GM12878 (cell line): Measurements from ENCODE around the gene CCL4. TPM values are rescaled to one million over a fixed set of nuclear protein-coding genes. Genes with fewer than 3 reads are reported as not detected.

Experiments used
- BCL11A ChIP-seq: IDR thresholded peaks from 2 replicates; pipeline ENCODE4 v1.6.1; 2011; ENCODE audit warnings: low read depth, low read length
- BHLHE40 ChIP-seq, 2 experiments: fragments of 450-650 bp in 1 of 2; IDR thresholded peaks; 2 replicates each; pipeline ENCODE4 v1.6.1; 2011 to 2017; ENCODE audit warnings: low read depth in 2 of 2, borderline replicate concordance in 1 of 2, improper control_type of control experiment in 1 of 2, low read length in 1 of 2, mild to moderate bottlenecking in 1 of 2
- CHD1 ChIP-seq: IDR thresholded peaks from 2 replicates; pipeline ENCODE4 v1.6.1; 2012; ENCODE audit warnings: low read depth, low read length, improper control_type of control experiment
- GABPA ChIP-seq: IDR thresholded peaks from 2 replicates; pipeline ENCODE4 v1.6.1; 2014; ENCODE audit warnings: antibody characterized with exemption, low read depth, mild to moderate bottlenecking, inconsistent platforms
- HCFC1 ChIP-seq: fragments of 150-350 bp; IDR thresholded peaks from 2 replicates; pipeline ENCODE4 v1.6.1; 2014; ENCODE audit warnings: low read length
- IKZF2 ChIP-seq, 2 experiments: fragments of 450-650 bp; IDR thresholded peaks; 2 replicates each; pipeline ENCODE4 v1.6.1; 2017; ENCODE audit warnings: mild to moderate bottlenecking in 2 of 2, moderate library complexity in 2 of 2
- MTA2 ChIP-seq: fragments of 450-650 bp; IDR thresholded peaks from 2 replicates; pipeline ENCODE4 v1.6.1; 2016; ENCODE audit warnings: low read depth, mild to moderate bottlenecking, moderate library complexity
- STAT3 ChIP-seq: IDR thresholded peaks from 2 replicates; pipeline ENCODE4 v1.6.1; 2011; ENCODE audit warnings: low read depth, low read length, improper control_type of control experiment
- SUPT20H ChIP-seq: IDR thresholded peaks from 2 replicates; pipeline ENCODE4 v1.6.1; 2011; ENCODE audit warnings: low read depth, mild to moderate bottlenecking, low read length, moderate library complexity, borderline replicate concordance; ENCODE audit not compliant: control insufficient read depth
- ZNF207 ChIP-seq: fragments of 450-650 bp; IDR thresholded peaks from 2 replicates; pipeline ENCODE4 v1.6.1; 2014; ENCODE audit warnings: antibody characterized with exemption, mild to moderate bottlenecking, borderline replicate concordance
- ZNF622 ChIP-seq: fragments of 450-650 bp; IDR thresholded peaks from 2 replicates; pipeline ENCODE4 v1.6.1; 2017; ENCODE audit warnings: mild to moderate bottlenecking, inconsistent platforms
- ZSCAN29 ChIP-seq: fragments of 450-650 bp; IDR thresholded peaks from 2 replicates; pipeline ENCODE4 v1.6.1; 2017; ENCODE audit warnings: mild to moderate bottlenecking, moderate library complexity
- polyA plus RNA-seq, 11 experiments: library from polyadenylated mRNA; depleted of rRNA in 4 of 11; unstranded in 6 of 11; stranded (reverse) in 5 of 11; fragments of >200 nt; fragmentation: Nextera tagmentation in 4 of 11; fragmentation: Illumina TruSeq in 1 of 11; extraction: Ambion mirVana in 4 of 11; extraction: Trizol in 1 of 11; gene quantifications; 1 replicate in 1 of 11; 2 replicates in 10 of 11; pipeline versions ENCODE4 v1.2.1 to v1.2.3, GENCODE V29; 2011 to 2016; ENCODE audit warnings: inconsistent platforms in 2 of 11, missing spikeins in 2 of 11, low read depth in 1 of 11
- total RNA-seq, 4 experiments: library from RNA; depleted of rRNA in 3 of 4; stranded (reverse); fragments of >200 nt in 3 of 4; fragmentation: Illumina TruSeq in 1 of 4; extraction: Trizol in 1 of 4; gene quantifications; 2 replicates each; pipeline versions ENCODE4 v1.2.1 to v1.2.3, GENCODE V29; 2013 to 2021
- TF ChIP-seq, protein P1 (sequence below): fragments of 450-650 bp; IDR thresholded peaks from 2 replicates; pipeline ENCODE4 v1.6.1; 2017; ENCODE audit warnings: borderline replicate concordance
- TF ChIP-seq, protein P2 (sequence below): IDR thresholded peaks from 2 replicates; pipeline ENCODE4 v1.6.1; 2011; ENCODE audit warnings: low read depth, low read length, improper control_type of control experiment, borderline replicate concordance
- TF ChIP-seq, protein P3 (sequence below): fragments of 450-650 bp; IDR thresholded peaks from 2 replicates; pipeline ENCODE4 v1.6.1; 2017; ENCODE audit warnings: mild to moderate bottlenecking, moderate library complexity
- TF ChIP-seq, protein P4 (sequence below): IDR thresholded peaks from 2 replicates; pipeline ENCODE4 v1.6.1; 2012; ENCODE audit warnings: improper control_type of control experiment, low read depth, low read length; ENCODE audit not compliant: insufficient replicate concordance

CCL4 gene
- total and polyA plus RNA-seq, 10 of the 15 experiments (the other 5 are each of a cell fraction or from before 2014, with no cell fraction given), result 18.7 to 741 (median 79.4) TPM

DNA sequence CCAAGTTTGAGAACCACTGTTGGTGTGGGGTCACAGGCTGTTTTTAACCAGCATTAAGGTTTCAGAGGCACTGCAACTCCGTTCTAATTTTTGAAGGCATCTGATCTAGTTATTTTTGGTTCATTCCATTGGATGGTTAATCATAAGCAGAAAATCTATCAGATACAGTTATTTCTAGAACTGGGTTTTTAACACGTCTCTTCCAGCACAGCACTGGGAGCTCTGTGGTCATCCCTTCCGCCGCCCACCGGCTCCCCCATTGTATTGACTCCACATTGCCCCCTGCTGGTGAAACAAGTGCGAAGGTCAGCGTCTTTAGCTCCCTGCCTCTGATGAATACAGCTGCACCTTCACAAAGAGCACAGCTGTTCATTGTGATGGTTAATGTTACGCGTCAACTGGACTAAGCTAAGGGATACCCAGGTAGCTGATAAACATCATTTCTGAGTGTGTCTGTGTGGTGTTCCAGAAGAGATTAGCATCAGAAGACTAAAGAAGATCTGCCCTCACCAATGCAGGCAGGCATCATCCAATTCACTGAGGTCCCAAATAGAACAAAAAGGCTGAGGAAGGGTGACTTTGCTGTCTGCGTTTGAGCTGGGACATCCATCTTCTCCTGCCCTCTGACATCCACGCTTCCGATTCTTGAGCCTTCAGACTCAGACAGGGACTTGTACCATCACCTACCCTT is 31.1 kb upstream of the CCL4 start (continued):
- TF ChIP-seq, protein P1, sequence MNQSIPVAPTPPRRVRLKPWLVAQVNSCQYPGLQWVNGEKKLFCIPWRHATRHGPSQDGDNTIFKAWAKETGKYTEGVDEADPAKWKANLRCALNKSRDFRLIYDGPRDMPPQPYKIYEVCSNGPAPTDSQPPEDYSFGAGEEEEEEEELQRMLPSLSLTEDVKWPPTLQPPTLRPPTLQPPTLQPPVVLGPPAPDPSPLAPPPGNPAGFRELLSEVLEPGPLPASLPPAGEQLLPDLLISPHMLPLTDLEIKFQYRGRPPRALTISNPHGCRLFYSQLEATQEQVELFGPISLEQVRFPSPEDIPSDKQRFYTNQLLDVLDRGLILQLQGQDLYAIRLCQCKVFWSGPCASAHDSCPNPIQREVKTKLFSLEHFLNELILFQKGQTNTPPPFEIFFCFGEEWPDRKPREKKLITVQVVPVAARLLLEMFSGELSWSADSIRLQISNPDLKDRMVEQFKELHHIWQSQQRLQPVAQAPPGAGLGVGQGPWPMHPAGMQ, result no peak
- TF ChIP-seq BCL11A, result peak; percentile 54; the same call in 1 of the 2 replicates
- no peak for TF ChIP-seq ZNF207
- 0 out of 2 replicates have a peak, but pooled peaks have one; percentile 53 for TF ChIP-seq STAT3
- no peak for TF ChIP-seq CHD1
- peak; percentile 89 to 94; a peak in 3 of 4 replicates for TF ChIP-seq IKZF2 (IDR thresholded peaks at IDR 0.05)
- peak; percentile 66 to 67 for TF ChIP-seq BHLHE40 (IDR thresholded peaks at IDR 0.05; ENCODE audit: borderline replicate concordance in 1 of 2, low read depth in 2 of 2, low read length in 1 of 2)
- no peak for TF ChIP-seq ZSCAN29
- TF ChIP-seq, protein P2, sequence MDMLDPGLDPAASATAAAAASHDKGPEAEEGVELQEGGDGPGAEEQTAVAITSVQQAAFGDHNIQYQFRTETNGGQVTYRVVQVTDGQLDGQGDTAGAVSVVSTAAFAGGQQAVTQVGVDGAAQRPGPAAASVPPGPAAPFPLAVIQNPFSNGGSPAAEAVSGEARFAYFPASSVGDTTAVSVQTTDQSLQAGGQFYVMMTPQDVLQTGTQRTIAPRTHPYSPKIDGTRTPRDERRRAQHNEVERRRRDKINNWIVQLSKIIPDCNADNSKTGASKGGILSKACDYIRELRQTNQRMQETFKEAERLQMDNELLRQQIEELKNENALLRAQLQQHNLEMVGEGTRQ, result no peak
- TF ChIP-seq, protein P3, sequence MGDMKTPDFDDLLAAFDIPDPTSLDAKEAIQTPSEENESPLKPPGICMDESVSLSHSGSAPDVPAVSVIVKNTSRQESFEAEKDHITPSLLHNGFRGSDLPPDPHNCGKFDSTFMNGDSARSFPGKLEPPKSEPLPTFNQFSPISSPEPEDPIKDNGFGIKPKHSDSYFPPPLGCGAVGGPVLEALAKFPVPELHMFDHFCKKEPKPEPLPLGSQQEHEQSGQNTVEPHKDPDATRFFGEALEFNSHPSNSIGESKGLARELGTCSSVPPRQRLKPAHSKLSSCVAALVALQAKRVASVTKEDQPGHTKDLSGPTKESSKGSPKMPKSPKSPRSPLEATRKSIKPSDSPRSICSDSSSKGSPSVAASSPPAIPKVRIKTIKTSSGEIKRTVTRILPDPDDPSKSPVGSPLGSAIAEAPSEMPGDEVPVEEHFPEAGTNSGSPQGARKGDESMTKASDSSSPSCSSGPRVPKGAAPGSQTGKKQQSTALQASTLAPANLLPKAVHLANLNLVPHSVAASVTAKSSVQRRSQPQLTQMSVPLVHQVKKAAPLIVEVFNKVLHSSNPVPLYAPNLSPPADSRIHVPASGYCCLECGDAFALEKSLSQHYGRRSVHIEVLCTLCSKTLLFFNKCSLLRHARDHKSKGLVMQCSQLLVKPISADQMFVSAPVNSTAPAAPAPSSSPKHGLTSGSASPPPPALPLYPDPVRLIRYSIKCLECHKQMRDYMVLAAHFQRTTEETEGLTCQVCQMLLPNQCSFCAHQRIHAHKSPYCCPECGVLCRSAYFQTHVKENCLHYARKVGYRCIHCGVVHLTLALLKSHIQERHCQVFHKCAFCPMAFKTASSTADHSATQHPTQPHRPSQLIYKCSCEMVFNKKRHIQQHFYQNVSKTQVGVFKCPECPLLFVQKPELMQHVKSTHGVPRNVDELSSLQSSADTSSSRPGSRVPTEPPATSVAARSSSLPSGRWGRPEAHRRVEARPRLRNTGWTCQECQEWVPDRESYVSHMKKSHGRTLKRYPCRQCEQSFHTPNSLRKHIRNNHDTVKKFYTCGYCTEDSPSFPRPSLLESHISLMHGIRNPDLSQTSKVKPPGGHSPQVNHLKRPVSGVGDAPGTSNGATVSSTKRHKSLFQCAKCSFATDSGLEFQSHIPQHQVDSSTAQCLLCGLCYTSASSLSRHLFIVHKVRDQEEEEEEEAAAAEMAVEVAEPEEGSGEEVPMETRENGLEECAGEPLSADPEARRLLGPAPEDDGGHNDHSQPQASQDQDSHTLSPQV, result no peak
- no peak for TF ChIP-seq ZNF622
- no peak for TF ChIP-seq GABPA
- no peak for TF ChIP-seq HCFC1
- TF ChIP-seq, protein P4, sequence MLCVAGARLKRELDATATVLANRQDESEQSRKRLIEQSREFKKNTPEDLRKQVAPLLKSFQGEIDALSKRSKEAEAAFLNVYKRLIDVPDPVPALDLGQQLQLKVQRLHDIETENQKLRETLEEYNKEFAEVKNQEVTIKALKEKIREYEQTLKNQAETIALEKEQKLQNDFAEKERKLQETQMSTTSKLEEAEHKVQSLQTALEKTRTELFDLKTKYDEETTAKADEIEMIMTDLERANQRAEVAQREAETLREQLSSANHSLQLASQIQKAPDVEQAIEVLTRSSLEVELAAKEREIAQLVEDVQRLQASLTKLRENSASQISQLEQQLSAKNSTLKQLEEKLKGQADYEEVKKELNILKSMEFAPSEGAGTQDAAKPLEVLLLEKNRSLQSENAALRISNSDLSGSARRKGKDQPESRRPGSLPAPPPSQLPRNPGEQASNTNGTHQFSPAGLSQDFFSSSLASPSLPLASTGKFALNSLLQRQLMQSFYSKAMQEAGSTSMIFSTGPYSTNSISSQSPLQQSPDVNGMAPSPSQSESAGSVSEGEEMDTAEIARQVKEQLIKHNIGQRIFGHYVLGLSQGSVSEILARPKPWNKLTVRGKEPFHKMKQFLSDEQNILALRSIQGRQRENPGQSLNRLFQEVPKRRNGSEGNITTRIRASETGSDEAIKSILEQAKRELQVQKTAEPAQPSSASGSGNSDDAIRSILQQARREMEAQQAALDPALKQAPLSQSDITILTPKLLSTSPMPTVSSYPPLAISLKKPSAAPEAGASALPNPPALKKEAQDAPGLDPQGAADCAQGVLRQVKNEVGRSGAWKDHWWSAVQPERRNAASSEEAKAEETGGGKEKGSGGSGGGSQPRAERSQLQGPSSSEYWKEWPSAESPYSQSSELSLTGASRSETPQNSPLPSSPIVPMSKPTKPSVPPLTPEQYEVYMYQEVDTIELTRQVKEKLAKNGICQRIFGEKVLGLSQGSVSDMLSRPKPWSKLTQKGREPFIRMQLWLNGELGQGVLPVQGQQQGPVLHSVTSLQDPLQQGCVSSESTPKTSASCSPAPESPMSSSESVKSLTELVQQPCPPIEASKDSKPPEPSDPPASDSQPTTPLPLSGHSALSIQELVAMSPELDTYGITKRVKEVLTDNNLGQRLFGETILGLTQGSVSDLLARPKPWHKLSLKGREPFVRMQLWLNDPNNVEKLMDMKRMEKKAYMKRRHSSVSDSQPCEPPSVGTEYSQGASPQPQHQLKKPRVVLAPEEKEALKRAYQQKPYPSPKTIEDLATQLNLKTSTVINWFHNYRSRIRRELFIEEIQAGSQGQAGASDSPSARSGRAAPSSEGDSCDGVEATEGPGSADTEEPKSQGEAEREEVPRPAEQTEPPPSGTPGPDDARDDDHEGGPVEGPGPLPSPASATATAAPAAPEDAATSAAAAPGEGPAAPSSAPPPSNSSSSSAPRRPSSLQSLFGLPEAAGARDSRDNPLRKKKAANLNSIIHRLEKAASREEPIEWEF, result peak; percentile 79
- TF ChIP-seq MTA2, result peak; percentile 90
- no peak for TF ChIP-seq SUPT20H
